OCI-LY7 (cell line): Measurements from ENCODE around the gene TRIM14. TPM values are rescaled to one million over a fixed set of nuclear protein-coding genes. Genes with fewer than 3 reads are reported as not detected.
"Not testable (repeated sequence)": the region's sequence is repeated elsewhere in the genome, so short reads cannot be mapped to it uniquely, and the experiment has no call there.

ENCODE experiments used
- BruUV-seq: library from RNA; stranded (reverse); fragments of 400-500 nt; replicated peaks from 2 replicates; lab custom pipeline; 2021; lab: Mats Ljungman, UMichigan
- CTCF ChIA-PET: fragments of 300-600 bp; sonication (Branson Sonifier 250); formaldehyde crosslinking; loops from one replicate; lab custom pipeline; 2022; ENCODE audit warnings: antibody characterized with exemption; ENCODE audit not compliant: unreplicated experiment; lab: Charles Lee
- POLR2A ChIA-PET: fragments of 300-600 bp; sonication (Branson Sonifier 250); formaldehyde crosslinking; loops from one replicate; lab custom pipeline; 2022; ENCODE audit warnings: antibody characterized with exemption; lab: Charles Lee
- DNase-seq: peaks from one replicate; pipeline ENCODE4 v3.0.0-alpha.2; 2015; ENCODE audit warnings: low spot score
- H2AFZ ChIP-seq: fragments of 200-600 bp; sonication (generic), shearing (Covaris generic); 2 replicates; pipeline ENCODE4 v1.6.1; 2014; ENCODE audit warnings: mild to moderate bottlenecking, antibody characterized with exemption, low read length, moderate library complexity
- H3K27ac ChIP-seq: fragments of 200-600 bp; sonication (generic); 2 replicates; pipeline ENCODE4 v1.5.1; 2014; ENCODE audit warnings: mixed run types, low read depth, mild to moderate bottlenecking, moderate library complexity, low read length, inconsistent platforms; ENCODE audit not compliant: poor library complexity, severe bottlenecking
- H3K36me3 ChIP-seq: fragments of 200-600 bp; sonication (generic); 2 replicates; pipeline ENCODE4 v1.6.1; 2014; ENCODE audit warnings: mild to moderate bottlenecking, antibody characterized with exemption, low read length, moderate library complexity, mixed read lengths; ENCODE audit not compliant: insufficient read depth
- H3K4me1 ChIP-seq: fragments of 200-600 bp; sonication (generic); 2 replicates; pipeline ENCODE4 v1.5.1; 2014; ENCODE audit warnings: mild to moderate bottlenecking, low read length; ENCODE audit not compliant: insufficient read depth, poor library complexity, severe bottlenecking
- H3K4me2 ChIP-seq: fragments of 200-600 bp; sonication (generic); 2 replicates; pipeline ENCODE4 v1.6.1; 2014; ENCODE audit warnings: mild to moderate bottlenecking, low read length
- H3K4me3 ChIP-seq: fragments of 200-600 bp; sonication (generic); 2 replicates; pipeline ENCODE4 v1.5.1; 2014; ENCODE audit warnings: mild to moderate bottlenecking, low read depth, low read length; ENCODE audit not compliant: poor library complexity, severe bottlenecking
- H3K79me2 ChIP-seq: fragments of 200-600 bp; sonication (generic); 2 replicates; pipeline ENCODE4 v1.6.1; 2016; ENCODE audit warnings: low read depth, mild to moderate bottlenecking, low read length, moderate library complexity, mixed read lengths; ENCODE audit not compliant: insufficient read depth
- H3K9me2 ChIP-seq: fragments of 200-600 bp; sonication (generic); 2 replicates; pipeline ENCODE4 v1.6.1; 2016; ENCODE audit warnings: mild to moderate bottlenecking, low read length, mixed read lengths; ENCODE audit not compliant: insufficient read depth
- H3K9me3 ChIP-seq: fragments of 200-600 bp; sonication (generic); 2 replicates; pipeline ENCODE4 v1.6.1; 2014; ENCODE audit warnings: mild to moderate bottlenecking, mixed run types, low read length, mixed read lengths
- H4K20me1 ChIP-seq: fragments of 200-600 bp; sonication (generic); 2 replicates; pipeline ENCODE4 v1.6.1; 2014; ENCODE audit warnings: mild to moderate bottlenecking, antibody characterized with exemption, low read length, moderate library complexity, mixed read lengths; ENCODE audit not compliant: insufficient read depth
- EZH2phosphoT487 ChIP-seq: fragments of 200-600 bp; sonication (generic); IDR thresholded peaks from 2 replicates; pipeline ENCODE4 v1.6.1; 2018; ENCODE audit warnings: low read depth, borderline replicate concordance, mild to moderate bottlenecking, mixed run types, antibody characterized with exemption, low read length, moderate library complexity, mixed read lengths
- intact Hi-C: fragments of 100-400 bp; cut with micrococcal nuclease; formaldehyde crosslinking; loops from one replicate; pipeline ENCODE4 v1.10.0; 2022; ENCODE audit not compliant: unreplicated experiment
- total RNA-seq, 2 experiments: library from RNA; depleted of rRNA in 1 of 2; stranded (reverse); fragments of >200 nt in 1 of 2; shearing (Covaris generic) in 1 of 2; gene quantifications; 2 replicates each; pipeline ENCODE4 v1.2.3, GENCODE V29; 2014 to 2022
- TF ChIP-seq, protein P1 (sequence below): fragments of 200-600 bp; sonication (generic); conservative IDR thresholded peaks from 2 replicates; pipeline ENCODE4 v1.5.1; 2014; ENCODE audit warnings: mild to moderate bottlenecking, antibody characterized with exemption, low read length, moderate library complexity, mixed read lengths

Gene TRIM14
- total RNA-seq, 2 experiments from 2014 or later = 21.4 to 26.0 TPM

DNA sequence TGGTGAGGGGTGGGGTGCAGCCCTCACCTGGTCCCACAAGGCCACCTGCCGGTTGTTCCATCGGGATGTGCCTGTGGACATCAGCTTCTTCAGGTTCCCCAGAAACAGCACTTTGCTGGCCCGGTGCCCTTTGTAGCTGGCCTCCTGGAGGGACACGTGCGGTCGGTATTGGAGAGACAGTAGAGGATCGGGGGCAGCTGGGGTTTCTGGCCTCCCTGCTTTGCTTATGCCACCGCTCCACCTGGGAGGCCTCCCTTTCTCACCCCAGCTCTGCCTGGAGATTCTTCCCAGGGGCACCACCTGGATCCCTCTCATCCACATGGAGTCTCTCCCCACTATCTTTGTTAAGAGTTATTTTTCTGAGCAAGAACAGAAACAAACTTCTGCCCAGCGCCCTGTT lies 13.1 kb upstream of the TRIM14 start:
- no peak for DNase-seq
- Histone ChIP-seq H2AFZ (no peak overlapping the region), H3K79me2 (no peaks in the 10 kb centered on the region), H3K4me3 (no peak overlapping the region), H4K20me1 (no peaks in the 10 kb centered on the region), H3K9me2 (no peaks in the 10 kb centered on the region), H3K36me3 (no peaks in the 10 kb centered on the region), H3K9me3 (no peaks in the 10 kb centered on the region), H3K4me2 (no peak overlapping the region), H3K27ac (no peak overlapping the region), H3K4me1 (peaks cover 23% of the 10 kb centered on the region)
- no TSS peak for BruUV-seq
- TF ChIP-seq, protein P1, sequence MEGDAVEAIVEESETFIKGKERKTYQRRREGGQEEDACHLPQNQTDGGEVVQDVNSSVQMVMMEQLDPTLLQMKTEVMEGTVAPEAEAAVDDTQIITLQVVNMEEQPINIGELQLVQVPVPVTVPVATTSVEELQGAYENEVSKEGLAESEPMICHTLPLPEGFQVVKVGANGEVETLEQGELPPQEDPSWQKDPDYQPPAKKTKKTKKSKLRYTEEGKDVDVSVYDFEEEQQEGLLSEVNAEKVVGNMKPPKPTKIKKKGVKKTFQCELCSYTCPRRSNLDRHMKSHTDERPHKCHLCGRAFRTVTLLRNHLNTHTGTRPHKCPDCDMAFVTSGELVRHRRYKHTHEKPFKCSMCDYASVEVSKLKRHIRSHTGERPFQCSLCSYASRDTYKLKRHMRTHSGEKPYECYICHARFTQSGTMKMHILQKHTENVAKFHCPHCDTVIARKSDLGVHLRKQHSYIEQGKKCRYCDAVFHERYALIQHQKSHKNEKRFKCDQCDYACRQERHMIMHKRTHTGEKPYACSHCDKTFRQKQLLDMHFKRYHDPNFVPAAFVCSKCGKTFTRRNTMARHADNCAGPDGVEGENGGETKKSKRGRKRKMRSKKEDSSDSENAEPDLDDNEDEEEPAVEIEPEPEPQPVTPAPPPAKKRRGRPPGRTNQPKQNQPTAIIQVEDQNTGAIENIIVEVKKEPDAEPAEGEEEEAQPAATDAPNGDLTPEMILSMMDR = no peak
- no peak for TF ChIP-seq EZH2phosphoT487
- ChIA-PET CTCF (no interaction called here), POLR2A (interaction anchor here (1.5 to 3.4 kb wide), 2 partner anchors 11 to 37 kb away, joined by 3 to 11 read pairs; no protein-coding TSS in a partner anchor)
- intact Hi-C loops = loop anchor here (5.0 kb wide), 1 partner anchor 60 kb away; no protein-coding TSS in a partner anchor

DNA sequence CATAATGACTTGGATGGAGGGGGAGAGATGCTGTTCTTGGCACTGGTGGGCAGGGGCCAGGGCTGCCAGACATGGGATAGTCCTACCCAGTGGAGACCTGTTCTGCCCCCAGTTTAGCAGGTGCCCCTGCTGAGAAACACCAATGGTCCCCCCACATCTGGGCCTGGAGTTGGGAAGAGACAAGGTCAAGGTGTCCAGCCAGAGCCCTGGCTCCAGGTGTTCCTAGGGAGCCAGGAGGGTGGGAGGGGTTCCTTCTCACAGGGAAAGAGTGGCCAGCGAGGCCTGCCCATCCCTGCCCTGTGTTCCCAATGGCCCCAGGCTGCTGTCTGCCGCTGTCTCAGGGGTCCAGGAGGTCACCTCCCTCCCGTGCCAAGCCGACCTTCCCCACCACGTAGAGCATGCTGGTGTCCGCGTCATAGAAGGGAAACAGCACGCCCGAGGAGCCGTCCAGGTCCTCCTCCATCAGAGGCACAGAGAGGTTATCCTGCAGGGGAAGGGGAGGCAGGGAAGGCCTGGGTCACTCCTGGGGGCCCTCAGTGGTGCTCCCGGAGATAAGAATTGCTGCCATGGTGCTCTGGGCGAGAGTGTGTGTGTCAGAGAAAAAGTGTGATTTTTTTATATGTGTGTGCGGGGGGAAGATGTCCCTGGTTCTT lies 11.7 kb upstream of the TRIM14 start:
- Histone ChIP-seq H3K4me3 (no peak overlapping the region), H3K79me2 (no peaks in the 10 kb centered on the region), H3K9me3 (no peaks in the 10 kb centered on the region), H4K20me1 (no peaks in the 10 kb centered on the region), H3K4me2 (no peak overlapping the region), H3K9me2 (no peaks in the 10 kb centered on the region), H2AFZ (no peak overlapping the region), H3K36me3 (no peaks in the 10 kb centered on the region), H3K27ac (no peak overlapping the region), H3K4me1 (peaks cover 23% of the 10 kb centered on the region)
- POLR2A ChIA-PET = interaction anchor here (0.5 to 1.5 kb wide), 3 partner anchors 22 to 35 kb away, joined by 3 read pairs; no protein-coding TSS in a partner anchor
- no TSS peak for BruUV-seq
- DNase-seq = no peak
- TF ChIP-seq, protein P1 = no peak
- TF ChIP-seq EZH2phosphoT487 = no peak
- CTCF ChIA-PET = no interaction called here
- intact Hi-C loops = loop anchor here (5.0 kb wide), 1 partner anchor 58 kb away; no protein-coding TSS in a partner anchor

DNA sequence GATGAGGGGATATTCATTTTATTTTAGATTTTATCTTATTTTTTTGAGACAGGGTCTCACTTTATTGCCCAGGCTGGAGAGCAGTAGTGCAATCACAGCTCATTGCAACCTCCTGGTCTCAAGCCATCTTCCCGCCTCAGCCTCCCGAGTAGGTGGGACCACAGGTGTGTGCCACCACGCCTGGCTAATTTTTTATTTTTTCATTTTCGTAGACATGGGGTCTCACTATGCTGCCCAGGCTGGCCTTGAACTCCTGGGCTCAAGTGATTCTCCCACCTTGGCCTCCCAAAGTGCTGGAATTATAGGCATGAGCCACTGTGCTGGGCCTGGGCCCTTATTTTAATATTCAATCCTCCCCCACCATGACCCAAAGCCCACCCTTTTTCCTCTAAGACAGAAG lies 11.0 kb upstream of the TRIM14 start:
- DNase-seq, H3K36me3 ChIP-seq, H4K20me1 ChIP-seq, H3K4me3 ChIP-seq, H3K9me2 ChIP-seq, CTCF ChIA-PET, H2AFZ ChIP-seq, H3K4me2 ChIP-seq, H3K9me3 ChIP-seq, BruUV-seq, H3K27ac ChIP-seq, H3K79me2 ChIP-seq: not testable (repeated sequence)
- H3K4me1 ChIP-seq = peaks cover 23% of the 10 kb centered on the region
- intact Hi-C loops = loop anchor here (5.0 kb wide), 1 partner anchor 58 kb away; no protein-coding TSS in a partner anchor
- POLR2A ChIA-PET = interaction anchor here (0.5 to 0.6 kb wide), 3 partner anchors 25 to 497 kb away, joined by 3 to 4 read pairs (median 3); partner anchors contain the start of gene TSTD2
